Skeletal muscle satellite cell (primary cell): ENCODE data around the gene ZBTB49.

ENCODE experiments used
- H3K27me3 ChIP-seq: 2 replicates; pipeline ENCODE4 v1.7.0; 2013; ENCODE audit warnings: low read length; ENCODE audit not compliant: control insufficient read depth, insufficient read depth
- H3K36me3 ChIP-seq: 2 replicates; pipeline ENCODE4 v1.7.0; 2013; ENCODE audit warnings: mild to moderate bottlenecking, control low read depth, low read length; ENCODE audit not compliant: insufficient read depth
- H3K4me1 ChIP-seq: 2 replicates; pipeline ENCODE4 v1.7.0; 2013; ENCODE audit warnings: low read length; ENCODE audit not compliant: control insufficient read depth, insufficient read depth
- H3K4me2 ChIP-seq: 2 replicates; pipeline ENCODE4 v1.7.0; 2013; ENCODE audit warnings: mild to moderate bottlenecking, low read length
- H3K4me3 ChIP-seq: 2 replicates; pipeline ENCODE4 v1.7.0; 2013; ENCODE audit warnings: low read length
- H3K9ac ChIP-seq: 2 replicates; pipeline ENCODE4 v1.7.0; 2013; ENCODE audit warnings: mild to moderate bottlenecking, low read depth, low read length, moderate library complexity
- H3K9me3 ChIP-seq: replicated peaks from 2 replicates; pipeline ENCODE4 v1.7.0; 2013; ENCODE audit warnings: mild to moderate bottlenecking, control low read depth, low read length

The ZBTB49 gene

GRCh38 chr4:4311193-4311592, 21.1 kb downstream of the ZBTB49 start:
- Histone ChIP-seq H3K4me1 (peaks cover 12% of the 10 kb centered on the region), H3K9me3 (no peaks in the 10 kb centered on the region), H3K4me2 (no peak overlapping the region), H3K27me3 (no peaks in the 10 kb centered on the region), H3K4me3 (no peak overlapping the region), H3K9ac (no peak overlapping the region), H3K36me3 (peaks cover 44% of the 10 kb centered on the region)

GRCh38 chr4:4315461-4316149, 25.6 kb downstream of the ZBTB49 start:
- Histone ChIP-seq H3K4me3 (no peak overlapping the region), H3K36me3 (peaks cover 45% of the 10 kb centered on the region), H3K4me2 (no peak overlapping the region), H3K9ac (no peak overlapping the region), H3K27me3 (no peaks in the 10 kb centered on the region), H3K4me1 (no peaks in the 10 kb centered on the region), H3K9me3 (no peaks in the 10 kb centered on the region)

- no peaks in the 10 kb centered on the region for H3K4me1 ChIP-seq
- no peak overlapping the region for H3K9ac ChIP-seq
- H3K36me3 ChIP-seq, result peaks cover 51% of the 10 kb centered on the region
- H3K4me3 ChIP-seq, result no peak overlapping the region
- H3K9me3 ChIP-seq, result no peaks in the 10 kb centered on the region
- no peak overlapping the region for H3K4me2 ChIP-seq
- H3K27me3 ChIP-seq, result no peaks in the 10 kb centered on the region
These were observed 26.1 kb downstream of the ZBTB49 start for GRCh38 chr4:4316150-4316495.

- Histone ChIP-seq H3K4me2 (no peak overlapping the region), H3K9me3 (no peaks in the 10 kb centered on the region), H3K4me1 (no peaks in the 10 kb centered on the region), H3K27me3 (no peaks in the 10 kb centered on the region), H3K9ac (no peak overlapping the region), H3K36me3 (peaks cover 58% of the 10 kb centered on the region), H3K4me3 (no peak overlapping the region)
These were observed 27.6 kb downstream of the ZBTB49 start for GRCh38 chr4:4317496-4318232.

GRCh38 chr4:4320528-4320927, 30.5 kb downstream of the ZBTB49 start:
- no peaks in the 10 kb centered on the region for H3K9me3 ChIP-seq
- H3K36me3 ChIP-seq, result peaks cover 36% of the 10 kb centered on the region

GRCh38 chr4:4320951-4321714, 31.1 kb downstream of the ZBTB49 start:
- no peaks in the 10 kb centered on the region for H3K4me1 ChIP-seq
- no peak overlapping the region for H3K4me3 ChIP-seq

More at GRCh38 chr4:4320528-4320927, 30.5 kb downstream of the ZBTB49 start:
- no peak overlapping the region for H3K4me3 ChIP-seq
- no peak overlapping the region for H3K9ac ChIP-seq
- H3K4me1 ChIP-seq, result no peaks in the 10 kb centered on the region
- no peak overlapping the region for H3K4me2 ChIP-seq
- no peaks in the 10 kb centered on the region for H3K27me3 ChIP-seq

GRCh38 chr4:4321951-4322688, 32.1 kb downstream of the ZBTB49 start:
- H3K36me3 ChIP-seq, result peaks cover 26% of the 10 kb centered on the region

More at GRCh38 chr4:4320951-4321714, 31.1 kb downstream of the ZBTB49 start:
- Histone ChIP-seq H3K36me3 (peaks cover 32% of the 10 kb centered on the region), H3K9me3 (no peaks in the 10 kb centered on the region), H3K27me3 (no peaks in the 10 kb centered on the region), H3K4me2 (no peak overlapping the region), H3K9ac (no peak overlapping the region)

GRCh38 chr4:4323705-4324534, 33.9 kb downstream of the ZBTB49 start:
- H3K27me3 ChIP-seq, result no peaks in the 10 kb centered on the region
- no peak overlapping the region for H3K4me2 ChIP-seq
- H3K4me1 ChIP-seq, result no peaks in the 10 kb centered on the region
- no peak overlapping the region for H3K4me3 ChIP-seq
- peaks cover 26% of the 10 kb centered on the region for H3K36me3 ChIP-seq
- no peak overlapping the region for H3K9ac ChIP-seq
- H3K9me3 ChIP-seq, result no peaks in the 10 kb centered on the region

More at GRCh38 chr4:4321951-4322688, 32.1 kb downstream of the ZBTB49 start:
- Histone ChIP-seq H3K4me1 (no peaks in the 10 kb centered on the region), H3K9ac (no peak overlapping the region), H3K4me2 (no peak overlapping the region), H3K27me3 (no peaks in the 10 kb centered on the region), H3K9me3 (no peaks in the 10 kb centered on the region), H3K4me3 (no peak overlapping the region)

- no peak overlapping the region for H3K4me2 ChIP-seq
- no peaks in the 10 kb centered on the region for H3K4me1 ChIP-seq
- no peak overlapping the region for H3K4me3 ChIP-seq
- H3K9me3 ChIP-seq, result no peaks in the 10 kb centered on the region
- no peak overlapping the region for H3K9ac ChIP-seq
- no peaks in the 10 kb centered on the region for H3K27me3 ChIP-seq
- peaks cover 18% of the 10 kb centered on the region for H3K36me3 ChIP-seq
These were observed 35.3 kb downstream of the ZBTB49 start for GRCh38 chr4:4325321-4325720.

GRCh38 chr4:4326166-4326565, 36.1 kb downstream of the ZBTB49 start:
- no peaks in the 10 kb centered on the region for H3K27me3 ChIP-seq
- no peak overlapping the region for H3K4me2 ChIP-seq
- H3K36me3 ChIP-seq, result peaks cover 9% of the 10 kb centered on the region
- H3K9me3 ChIP-seq, result no peaks in the 10 kb centered on the region
- H3K4me3 ChIP-seq, result no peak overlapping the region
- H3K4me1 ChIP-seq, result no peaks in the 10 kb centered on the region
- H3K9ac ChIP-seq, result no peak overlapping the region
